Hematopoietic multipotent progenitor cell treated with erythropoietin and hydrocortisone succinate and interleukin-3 and kit ligand, for 15 days (in vitro differentiated cells): ENCODE data around the gene MAFB.

Experiments used
- DNase-seq: peaks from one replicate; pipeline ENCODE4 v3.0.0-alpha.2; 2015; ENCODE audit warnings: low spot score

The MAFB gene

DNA sequence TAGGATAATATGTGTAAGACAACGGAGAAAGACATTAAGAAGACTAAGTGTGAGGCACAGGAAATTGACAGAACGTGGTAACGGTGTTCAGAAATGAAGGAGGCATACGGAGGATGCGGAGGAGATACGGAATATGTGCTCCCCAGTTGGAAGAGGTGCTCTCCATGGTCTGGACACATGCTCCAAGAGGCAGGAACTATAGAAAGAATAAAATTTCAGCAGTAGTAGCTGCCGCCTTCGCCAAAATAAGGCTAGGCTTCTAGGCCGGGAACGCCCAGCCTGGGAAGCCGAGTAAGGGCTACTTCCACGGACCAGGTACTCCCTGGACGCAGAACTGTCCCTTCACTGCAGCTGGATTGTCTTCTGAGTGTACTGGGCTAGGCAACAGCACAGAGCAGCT is 7.4 kb downstream of the MAFB start:
- no peak for DNase-seq

DNA sequence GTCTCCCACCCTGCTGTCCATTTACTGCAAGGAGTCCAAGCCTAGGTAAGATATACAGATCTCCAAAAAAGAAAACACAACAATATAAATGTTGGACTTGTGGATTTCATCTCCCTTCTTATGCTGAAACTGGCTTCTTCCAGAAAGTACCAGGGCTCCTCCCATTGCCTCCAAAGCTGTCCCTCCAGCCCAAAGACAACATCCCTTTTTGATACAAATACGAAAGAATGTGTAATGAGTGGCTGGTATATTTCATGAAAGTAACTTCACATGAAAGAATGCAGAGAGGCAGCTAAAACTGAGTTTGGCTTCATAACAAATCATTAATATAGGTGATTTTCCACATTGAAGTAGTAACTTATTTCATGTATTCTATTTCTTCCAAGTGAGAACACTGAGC is 7.9 kb downstream of the MAFB start:
- no peak for DNase-seq

DNA sequence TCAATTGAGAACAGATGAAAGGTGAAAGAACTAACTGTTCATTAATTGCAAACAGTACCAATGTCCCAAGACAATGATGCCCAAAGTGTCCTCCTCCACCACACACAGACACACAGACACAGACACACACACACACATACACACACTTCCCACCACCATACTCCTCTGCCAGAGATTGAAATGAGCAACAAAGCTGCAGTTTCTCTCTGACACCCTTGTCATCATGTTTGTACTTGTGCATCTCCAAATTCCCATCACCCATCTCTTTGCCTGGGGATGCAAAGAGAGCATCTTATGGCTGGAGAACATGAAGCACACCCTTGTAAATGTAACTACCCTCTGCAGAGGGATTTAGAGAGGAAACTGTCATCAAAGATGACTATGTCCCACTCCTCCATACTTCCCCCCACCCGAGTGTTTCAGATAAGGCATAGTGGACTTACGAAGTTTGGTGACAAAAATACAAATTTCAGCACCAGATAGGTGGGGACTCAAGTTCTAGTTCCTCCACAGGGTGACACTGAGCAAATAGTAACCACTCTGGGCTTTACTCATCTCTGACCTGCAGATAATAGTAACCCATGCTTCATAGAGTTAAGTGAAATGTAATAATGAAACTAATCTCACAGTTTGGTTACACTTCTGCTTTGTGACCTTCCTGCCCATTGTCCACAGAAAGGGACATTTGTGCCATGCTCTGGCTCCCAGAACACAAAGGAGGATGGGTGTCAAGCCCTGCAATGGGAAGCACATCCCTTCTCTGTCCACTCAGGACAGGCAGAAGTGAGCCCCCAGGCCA is 8.7 kb downstream of the MAFB start:
- DNase-seq = no peak

DNA sequence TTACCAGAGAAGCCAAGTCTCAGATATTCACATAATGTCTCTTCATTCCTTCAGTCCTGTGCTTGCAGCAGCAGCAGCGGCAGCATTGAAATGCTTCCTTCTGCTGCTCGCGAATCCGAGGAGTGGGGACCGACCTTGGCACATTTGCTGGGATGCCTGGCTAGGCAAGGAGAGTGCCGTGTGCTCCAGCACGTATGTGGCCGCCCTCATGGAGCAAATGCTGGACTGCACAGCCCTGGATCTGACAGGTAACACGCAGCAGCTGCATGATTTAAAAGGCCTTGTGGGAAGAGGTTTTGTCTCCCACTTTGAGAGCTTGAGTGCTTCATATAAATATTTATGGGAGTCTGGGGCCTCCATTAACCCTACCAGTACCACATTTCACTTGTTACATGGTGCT is 9.9 kb downstream of the MAFB start:
- DNase-seq = no peak

DNA sequence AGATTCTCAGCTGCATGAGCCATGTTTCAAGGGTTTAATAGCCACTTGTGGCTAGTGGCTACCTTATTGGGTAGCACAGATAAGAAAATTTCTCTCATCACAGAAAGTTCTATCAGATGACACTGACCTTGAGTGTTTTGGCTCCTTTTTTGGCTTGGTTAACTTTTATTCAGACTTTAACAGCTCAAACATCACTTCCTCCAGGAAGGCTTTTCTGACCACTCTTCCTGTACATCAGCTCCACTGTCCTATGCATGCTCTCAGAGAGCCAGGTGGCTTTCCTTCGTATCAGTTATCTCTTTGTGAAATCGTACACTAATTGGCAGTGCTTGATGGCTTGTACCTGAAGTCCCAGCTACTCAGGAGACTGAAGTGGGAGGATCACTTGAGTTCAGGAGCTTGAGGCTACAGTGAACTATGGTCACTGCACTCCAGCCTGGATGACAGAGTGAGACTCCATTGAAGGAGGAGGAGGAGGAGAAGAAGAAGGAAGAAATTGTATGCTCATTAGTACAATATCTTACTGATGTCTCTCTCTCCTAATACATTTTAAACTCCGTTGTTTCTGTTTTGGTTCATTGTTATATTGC is 10.7 kb downstream of the MAFB start:
- no peak for DNase-seq

DNA sequence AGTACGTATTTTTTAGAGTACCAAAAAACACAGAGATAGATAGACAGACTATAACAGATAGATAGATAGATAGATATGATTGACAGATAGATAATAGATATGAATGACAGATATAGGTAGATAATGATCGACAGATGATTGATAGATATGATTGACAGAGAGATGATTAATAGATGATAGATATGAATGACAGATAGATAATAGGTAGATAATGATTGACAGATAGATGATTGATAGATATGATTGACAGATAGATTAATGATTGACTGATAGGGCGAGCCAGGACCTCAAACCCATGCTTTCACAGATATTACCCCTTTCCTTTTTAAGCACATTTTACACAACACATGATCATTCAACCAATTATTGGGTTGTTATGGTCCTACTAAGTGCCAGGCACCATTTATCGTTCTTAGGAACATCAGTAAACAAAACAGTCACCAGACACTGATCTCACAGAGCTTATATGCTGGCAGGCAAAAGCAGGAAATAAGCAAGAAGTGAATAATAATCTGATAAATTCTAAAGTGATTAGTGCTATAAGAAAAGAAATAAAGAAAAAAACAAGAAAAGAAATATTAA is 11.6 kb downstream of the MAFB start:
- DNase-seq = no peak

DNA sequence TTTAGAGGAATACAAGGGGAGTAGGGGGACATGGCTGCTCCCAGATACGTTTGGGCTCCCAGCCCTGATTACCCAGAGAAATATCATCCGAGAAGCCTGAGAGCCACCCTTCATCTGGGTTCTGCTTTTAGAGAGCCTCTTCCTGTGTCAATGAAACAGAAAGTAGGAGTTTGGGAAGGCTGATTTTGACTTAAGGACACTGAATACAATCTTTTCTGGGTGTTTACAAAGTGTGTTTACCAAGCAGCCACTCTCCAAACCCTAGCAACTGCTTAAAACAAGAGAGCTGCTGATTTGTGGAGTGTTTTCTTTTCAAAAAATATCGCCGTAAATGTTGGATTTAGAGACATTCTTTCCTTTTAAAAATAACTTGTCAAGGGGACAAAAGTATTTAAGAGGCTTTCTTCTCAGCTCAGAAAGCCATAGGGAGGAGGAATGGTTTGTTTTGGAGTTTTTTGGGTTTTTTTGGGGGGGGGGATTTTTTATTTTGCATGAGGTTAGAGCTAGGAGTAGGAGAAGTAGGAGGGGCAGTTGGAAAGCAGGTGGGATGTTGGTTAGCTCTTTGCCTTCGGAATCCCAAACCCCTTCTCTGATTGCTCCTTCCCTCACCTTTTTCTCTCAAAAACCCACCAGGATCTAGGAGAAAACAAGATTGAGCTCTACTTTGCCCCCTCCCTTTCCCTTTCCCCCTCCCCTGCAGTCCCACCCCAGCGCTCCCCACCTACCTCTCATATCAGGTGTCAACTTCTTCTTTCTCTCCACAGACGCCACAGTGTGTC is 12.4 kb downstream of the MAFB start:
- DNase-seq = no peak

DNA sequence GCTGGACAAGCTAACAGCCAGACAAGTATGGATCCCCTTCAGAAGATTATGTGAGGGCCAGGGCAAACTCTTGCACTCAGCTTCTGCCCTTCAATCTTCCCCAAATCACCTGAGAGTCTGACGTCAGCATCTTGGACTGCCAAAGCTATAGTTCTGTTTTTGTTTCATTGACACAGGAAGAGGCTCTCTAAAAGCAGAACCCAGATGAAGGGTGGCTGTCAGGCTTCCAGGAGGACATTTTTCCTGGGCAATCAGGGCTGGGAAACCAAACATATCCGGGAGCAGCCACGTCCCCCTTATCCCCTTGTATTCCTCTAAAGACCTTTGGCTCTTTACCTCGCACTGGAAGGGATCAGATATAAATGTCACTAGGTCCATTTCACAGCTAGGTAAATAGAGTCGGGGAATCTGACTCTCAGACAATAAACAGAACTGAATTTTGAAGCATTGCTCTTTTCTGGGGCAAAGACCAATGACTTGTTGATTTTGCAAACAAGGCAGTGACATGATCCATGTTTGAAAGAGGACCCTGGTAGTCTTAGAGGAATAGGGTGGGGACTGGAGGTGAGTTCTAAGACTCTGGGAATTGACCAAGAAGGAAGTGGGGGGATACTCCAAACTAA is 13.3 kb downstream of the MAFB start:
- no peak for DNase-seq

DNA sequence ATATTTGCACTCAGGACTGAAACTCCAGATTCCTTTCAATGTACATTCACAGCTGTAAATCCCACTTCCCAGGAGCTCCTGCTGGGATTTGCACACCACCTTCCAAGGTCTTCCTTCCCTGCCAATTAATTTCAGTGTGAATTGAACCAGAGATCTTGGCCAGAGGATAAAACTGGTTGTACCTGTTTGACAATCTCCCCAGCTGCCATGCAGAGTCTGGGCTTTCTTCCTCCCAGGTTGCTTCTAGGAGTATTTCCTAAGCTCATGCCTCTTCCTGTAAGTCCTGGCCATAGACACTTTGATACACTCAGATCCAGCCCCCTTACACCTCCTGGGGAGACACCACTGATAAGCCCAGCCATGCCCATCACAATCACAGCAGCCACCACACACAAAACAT is 15.6 kb downstream of the MAFB start:
- DNase-seq = no peak

DNA sequence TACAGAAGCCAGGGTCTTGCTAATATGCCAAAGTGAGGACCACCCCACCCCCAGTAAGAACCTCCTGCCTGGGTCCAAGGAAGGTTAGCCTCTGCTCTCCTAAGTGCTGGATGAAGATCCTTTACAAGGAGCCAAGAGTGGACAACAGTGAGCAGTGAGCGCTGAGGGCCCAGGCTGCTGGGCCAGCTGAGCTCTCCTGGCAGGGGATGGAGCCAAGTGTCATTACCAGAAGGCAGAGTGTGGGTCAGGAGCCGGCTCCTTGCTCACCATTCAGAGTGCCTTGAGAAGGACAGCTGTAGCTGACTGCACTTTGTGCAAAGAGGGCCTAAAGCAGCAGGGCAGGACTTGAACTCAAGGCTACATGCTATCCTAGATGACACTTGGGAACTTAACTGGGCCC is 16.9 kb downstream of the MAFB start:
- DNase-seq = no peak

DNA sequence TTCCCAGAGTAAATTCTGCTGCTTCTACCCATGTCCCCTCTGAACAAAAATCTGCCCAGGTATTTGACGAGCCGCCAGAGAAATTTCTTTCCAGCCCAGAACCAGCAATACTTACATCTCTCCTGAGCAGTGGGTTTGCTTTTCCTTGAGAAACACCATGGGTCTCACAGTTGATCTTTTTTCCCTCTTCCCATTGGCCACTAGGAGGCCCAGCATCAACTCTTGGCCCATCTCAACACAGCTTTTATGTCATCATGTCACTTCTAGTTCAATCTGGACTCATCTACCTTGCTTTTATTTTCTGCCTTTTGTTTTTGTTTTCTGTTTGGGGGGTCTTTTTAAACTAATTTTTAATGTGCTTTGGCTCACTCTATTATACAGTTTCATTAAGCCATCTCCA is 18.8 kb downstream of the MAFB start:
- no peak for DNase-seq

DNA sequence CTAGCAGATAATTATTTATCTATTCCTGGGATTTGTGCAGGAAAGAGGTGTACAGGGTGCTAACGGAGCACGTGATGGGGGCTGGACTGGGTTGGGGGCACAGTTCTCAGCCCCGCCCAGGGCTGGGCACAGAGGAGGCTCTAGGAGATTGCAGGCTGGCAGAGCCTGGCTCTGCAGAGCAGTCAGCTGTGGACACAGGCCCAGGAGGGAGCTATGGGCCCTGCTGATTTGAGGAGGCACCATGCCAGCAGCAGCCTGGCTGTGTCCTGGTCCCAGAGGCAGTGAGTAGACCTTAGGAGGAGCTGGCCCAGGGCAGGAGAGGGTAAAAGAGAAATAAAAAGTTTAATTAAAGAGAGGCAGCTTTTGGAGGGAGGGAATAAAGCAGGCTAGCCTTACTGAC is 19.3 kb downstream of the MAFB start:
- DNase-seq = no peak

DNA sequence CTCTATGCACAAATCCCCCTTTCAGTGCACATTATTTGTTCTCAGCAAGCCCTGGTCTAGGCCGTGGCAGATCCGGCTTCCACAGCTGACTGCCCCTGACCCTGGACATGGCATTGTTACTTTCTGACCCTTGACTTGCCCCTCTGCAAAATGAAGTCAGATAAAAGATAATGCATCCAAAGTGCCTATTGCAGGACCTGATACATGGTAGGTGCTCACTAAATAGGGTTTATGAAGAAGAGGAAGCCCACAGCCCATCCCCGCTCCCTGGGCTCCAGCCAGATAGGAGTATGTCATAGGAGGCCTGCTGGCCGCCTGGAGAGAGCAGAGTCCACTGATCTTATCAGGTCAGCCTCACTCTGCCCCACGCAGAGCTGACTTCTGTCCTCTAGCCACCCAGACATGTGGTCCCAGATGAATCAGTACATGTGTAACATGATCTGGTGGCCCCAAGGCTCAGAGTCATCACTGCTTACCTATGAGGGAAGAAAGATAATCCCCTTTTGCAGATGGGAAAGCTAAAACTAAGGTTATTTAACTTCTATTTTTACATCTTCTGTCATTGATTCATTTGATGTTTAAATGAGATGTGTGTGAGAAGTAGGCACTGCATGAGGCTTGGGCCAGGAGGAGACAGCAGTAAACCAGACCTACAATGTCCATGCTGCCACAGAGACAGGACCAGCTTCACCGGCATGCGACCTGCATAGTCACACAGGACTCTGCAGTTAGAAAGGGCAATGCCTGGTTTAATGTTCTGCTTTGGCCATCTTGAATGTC is 20.4 kb downstream of the MAFB start:
- DNase-seq = no peak

DNA sequence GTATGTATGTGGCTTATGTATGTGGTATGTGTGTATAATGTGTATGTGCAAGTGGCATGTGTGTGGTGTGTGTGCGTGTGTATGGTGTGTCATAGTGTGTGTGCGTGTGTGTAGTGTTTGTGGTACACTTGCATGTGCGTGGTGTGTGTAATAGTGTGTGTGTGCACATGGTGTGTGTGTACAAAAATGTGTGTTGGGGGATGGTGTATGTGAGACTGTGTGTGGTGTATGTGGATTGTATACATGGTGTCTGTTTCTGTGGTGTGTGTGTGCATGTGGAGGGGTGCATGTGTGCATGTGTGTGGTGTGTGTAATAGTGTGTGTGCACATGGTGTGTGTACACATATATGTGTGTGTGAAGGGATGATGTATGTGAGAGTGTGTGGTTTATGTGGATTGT is 21.5 kb downstream of the MAFB start:
- DNase-seq = no peak

DNA sequence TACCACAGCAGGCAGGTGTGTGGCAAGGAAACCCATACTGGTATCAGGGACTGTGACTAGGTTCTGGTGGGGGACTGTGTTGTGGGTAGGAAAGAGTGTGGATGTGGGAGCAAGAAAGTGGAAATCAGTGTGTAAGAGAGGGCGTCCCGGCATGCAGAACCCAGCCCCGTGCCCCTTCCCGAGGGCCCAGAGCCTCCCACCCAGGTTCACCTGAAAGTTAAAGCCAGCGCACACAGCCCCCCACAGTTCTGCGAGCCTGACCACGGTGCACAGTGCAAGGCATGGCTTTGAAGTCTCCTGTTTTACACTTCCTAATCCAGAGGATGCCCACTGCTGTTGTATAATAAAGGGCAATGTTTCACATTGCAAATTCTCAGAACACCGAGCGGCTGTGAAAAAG is 22.7 kb downstream of the MAFB start:
- no peak for DNase-seq

DNA sequence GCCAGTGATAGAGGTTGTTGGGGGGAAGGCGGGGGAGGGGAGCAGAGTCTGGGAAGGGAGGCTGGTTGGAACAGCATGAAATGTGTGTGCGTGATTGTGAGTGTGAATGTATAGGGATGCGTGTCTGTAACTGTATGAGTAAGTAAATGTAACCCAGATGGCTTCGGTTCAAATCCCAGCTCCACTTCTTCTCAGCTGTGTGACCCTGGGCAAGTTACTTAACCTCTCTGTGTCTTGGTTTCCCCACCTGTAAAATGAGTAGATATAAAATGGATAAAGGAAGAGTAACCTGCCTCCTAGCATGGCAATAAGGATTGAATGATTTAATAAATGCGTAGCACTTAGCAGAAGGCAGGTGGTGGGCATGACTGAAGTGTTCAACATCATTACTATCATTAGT is 24.1 kb downstream of the MAFB start:
- DNase-seq = no peak

DNA sequence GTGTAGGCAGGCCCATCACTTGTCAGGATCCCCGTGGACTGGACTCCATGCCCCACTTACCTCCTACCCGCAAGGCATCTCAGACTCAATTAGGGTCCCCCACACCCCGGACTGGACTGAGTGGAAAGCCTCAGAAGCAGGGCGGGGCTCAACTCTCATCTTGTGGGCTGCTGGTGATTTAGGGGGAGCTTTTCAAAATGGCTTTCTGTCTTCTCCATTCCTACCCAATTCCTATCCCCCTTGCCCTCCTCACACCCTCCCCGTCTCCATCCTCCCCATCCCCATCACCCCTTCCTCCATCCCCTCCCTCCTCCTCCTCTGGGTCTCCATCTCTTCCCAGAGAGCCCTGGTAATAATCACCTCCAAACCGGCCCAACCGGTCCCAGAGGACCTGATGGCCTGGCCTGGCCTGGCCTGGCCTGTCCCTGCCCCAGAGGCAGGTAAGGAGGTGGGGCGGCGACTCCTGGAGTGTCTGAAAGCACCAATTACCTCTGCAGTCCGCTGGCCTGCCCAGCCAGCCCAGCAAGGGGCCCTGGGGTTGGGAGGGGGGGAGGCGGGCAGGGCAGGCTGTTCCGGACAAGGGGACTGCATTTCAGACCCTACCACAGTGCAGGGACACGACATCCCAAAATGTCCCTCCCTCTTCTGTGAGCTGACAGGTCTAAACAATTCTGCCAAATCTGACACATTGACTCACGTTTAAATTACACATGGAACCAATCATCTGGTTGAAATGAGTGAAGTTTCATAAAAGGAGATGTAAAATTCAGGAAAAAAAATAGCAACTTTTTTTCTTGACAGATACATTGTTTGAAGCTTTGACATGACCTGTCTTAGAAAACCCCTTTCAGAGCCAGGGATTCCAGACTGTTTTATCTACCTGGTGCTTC is 24.8 kb downstream of the MAFB start:
- no peak for DNase-seq

DNA sequence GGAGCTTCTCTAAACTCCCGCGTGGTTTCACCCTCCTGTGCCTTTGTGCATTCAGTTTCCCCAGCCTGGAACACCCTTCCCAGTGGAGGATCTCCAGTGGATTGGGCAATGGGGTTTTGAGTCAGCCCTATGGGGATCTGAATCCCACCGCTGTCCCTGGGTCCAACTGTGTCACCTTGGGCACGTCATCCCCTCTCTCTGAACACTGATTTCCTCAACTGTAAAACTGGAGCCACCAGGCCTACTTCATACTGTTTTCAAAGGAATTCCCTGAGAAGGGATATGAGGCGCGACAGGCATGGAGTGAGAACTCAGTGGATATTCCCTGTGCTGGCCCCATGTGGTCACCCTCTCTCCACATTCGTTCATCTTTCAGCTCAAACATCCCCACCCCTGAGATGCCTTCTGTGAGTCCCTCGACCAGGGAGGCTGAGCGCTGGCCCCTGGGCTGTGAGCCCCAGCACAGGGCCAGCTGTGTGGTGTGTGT is 25.7 kb downstream of the MAFB start:
- no peak for DNase-seq

DNA sequence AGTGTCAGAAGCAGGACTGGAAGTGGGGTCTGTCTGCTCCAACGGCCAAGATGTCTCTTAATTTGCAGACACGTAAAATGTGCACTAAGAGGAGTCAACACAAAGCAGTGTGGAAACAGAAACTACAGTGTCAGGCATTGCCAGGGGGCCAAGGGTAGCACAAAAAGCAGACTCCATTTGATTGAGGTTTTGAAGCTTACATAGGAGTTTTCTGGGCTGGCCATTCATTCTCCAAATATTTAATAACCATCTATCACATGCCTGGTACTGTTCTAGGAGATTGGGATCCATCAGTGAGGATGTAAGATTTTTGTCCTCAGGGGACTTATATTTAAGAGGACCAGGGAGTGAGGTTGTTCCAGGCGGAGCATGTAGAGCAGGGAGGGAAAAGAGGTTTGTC is 29.5 kb downstream of the MAFB start:
- DNase-seq = no peak

DNA sequence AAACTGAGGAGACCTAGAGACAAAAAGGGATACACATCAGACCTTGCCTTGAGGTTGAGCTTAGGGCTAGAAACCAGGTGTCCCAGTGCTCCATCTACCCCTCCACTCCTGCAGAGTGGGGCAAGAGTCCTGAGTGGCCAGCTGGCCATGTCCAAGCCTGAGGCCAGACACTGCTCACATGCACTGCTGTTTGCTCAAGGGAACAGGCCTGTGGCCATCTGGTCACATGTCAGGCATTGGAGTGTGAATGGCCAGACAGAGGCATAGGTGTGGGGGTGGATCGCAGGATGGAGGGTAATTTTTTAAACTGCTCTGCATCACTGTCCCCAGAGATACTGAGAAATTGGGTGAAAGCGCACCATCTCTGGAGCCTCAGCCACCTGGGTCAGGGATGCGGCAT is 30.5 kb downstream of the MAFB start:
- DNase-seq = no peak

DNA sequence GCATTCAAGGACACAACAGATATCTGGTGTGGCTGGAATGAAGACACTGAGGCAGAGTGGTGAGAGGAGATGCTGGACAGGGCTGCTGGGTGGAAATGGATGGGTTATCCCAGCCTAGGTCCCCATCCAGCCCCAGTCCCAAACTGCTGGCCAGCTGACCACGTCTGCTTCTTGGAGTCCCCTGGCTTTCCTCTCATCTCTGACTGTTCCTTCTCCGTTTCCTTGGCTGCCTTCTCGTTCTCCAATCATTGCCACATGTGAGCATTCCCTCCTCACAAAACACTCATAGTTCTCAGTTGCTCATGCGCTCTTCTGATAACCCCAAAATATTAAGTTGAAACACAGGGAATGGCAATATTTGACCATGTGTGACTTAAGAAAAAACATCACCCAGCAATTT is 31.5 kb downstream of the MAFB start:
- DNase-seq = no peak
